GM18873 (cell line): ENCODE results near the gene P2RY12.
"Not testable (repeated sequence)": the region's sequence is repeated elsewhere in the genome, so short reads cannot be mapped to it uniquely, and the experiment has no call there.

ENCODE experiments used
- ATAC-seq: cut with Tn5 transposase; IDR thresholded peaks from one replicate; pipeline ENCODE4 v1.9.1; 2021; ENCODE audit warnings: mild to moderate bottlenecking, moderate library complexity, moderate number of reproducible peaks; ENCODE audit not compliant: unreplicated experiment, low FRiP score

P2RY12 gene

GRCh38 chr3:151393941-151394340, 9.4 kb upstream of the P2RY12 start:
- ATAC-seq = no peak

GRCh38 chr3:151393146-151393830, 8.7 kb upstream of the P2RY12 start:
- ATAC-seq = no peak

- ATAC-seq = not testable (repeated sequence)
Measured at GRCh38 chr3:151392191-151392590, 7.6 kb upstream of the P2RY12 start.

- no peak for ATAC-seq
Measured at GRCh38 chr3:151391720-151392119, 7.2 kb upstream of the P2RY12 start.

- peak; percentile 15 for ATAC-seq
Measured at GRCh38 chr3:151387842-151388241, 3.3 kb upstream of the P2RY12 start.

GRCh38 chr3:151387432-151387831, 2.9 kb upstream of the P2RY12 start:
- peak; percentile 27 for ATAC-seq

GRCh38 chr3:151386056-151386455, 1.5 kb upstream of the P2RY12 start:
- no peak for ATAC-seq

- ATAC-seq = no peak
Measured at GRCh38 chr3:151383956-151384355, 597 bp downstream of the P2RY12 start.

- no peak for ATAC-seq
Measured at GRCh38 chr3:151383111-151383510, 1.4 kb downstream of the P2RY12 start.

GRCh38 chr3:151382671-151383070, 1.9 kb downstream of the P2RY12 start:
- no peak for ATAC-seq

- no peak for ATAC-seq
Measured at GRCh38 chr3:151379083-151379734, 5.3 kb downstream of the P2RY12 start.

GRCh38 chr3:151377768-151378385, 6.7 kb downstream of the P2RY12 start:
- no peak for ATAC-seq

- ATAC-seq = no peak
Measured at GRCh38 chr3:151372063-151372820, 12.3 kb downstream of the P2RY12 start.

- no peak for ATAC-seq
Measured at GRCh38 chr3:151371526-151371925, 13.0 kb downstream of the P2RY12 start.

- ATAC-seq = no peak
Measured at GRCh38 chr3:151367448-151367847, 17.1 kb downstream of the P2RY12 start.

GRCh38 chr3:151366993-151367392, 17.6 kb downstream of the P2RY12 start:
- ATAC-seq = no peak

GRCh38 chr3:151362751-151363174, 21.8 kb downstream of the P2RY12 start:
- no peak for ATAC-seq

GRCh38 chr3:151357463-151357850, 27.1 kb downstream of the P2RY12 start:
- no peak for ATAC-seq

- no peak for ATAC-seq
Measured at GRCh38 chr3:151356794-151357462, 27.6 kb downstream of the P2RY12 start.

- peak; percentile 18 for ATAC-seq
Measured at GRCh38 chr3:151351648-151352047, 32.9 kb downstream of the P2RY12 start.
